HG03095 (cell line): ENCODE data around the gene AMDHD1.
"Not testable (repeated sequence)": the region's sequence is repeated elsewhere in the genome, so short reads cannot be mapped to it uniquely, and the experiment has no call there.

Experiments
- ATAC-seq: cut with Tn5 transposase; IDR thresholded peaks from one replicate; pipeline ENCODE4 v1.9.1; 2021; ENCODE audit warnings: moderate library complexity; ENCODE audit not compliant: unreplicated experiment

Gene AMDHD1

GRCh38 chr12:95962222-95962621 lies 19.1 kb downstream of the AMDHD1 start:
- ATAC-seq = no peak

DNA sequence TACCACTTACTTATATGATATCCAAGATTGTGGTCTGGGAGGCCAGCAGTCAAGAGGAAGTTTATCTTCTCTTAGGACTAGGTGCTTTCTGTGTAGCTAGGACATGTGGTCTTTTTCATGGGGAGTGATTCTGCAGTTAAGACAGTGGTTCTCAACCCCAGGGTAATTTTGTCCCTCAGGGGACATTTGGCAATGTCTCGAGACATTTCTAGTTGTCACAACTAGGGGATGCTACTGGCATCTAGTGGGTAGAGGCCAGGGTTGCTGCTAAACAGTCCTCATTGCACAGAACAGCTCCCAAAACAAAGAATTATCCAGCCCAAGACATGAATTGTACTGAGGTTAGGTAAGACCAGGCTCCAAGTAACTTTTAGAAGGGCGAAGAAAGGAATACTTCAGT lies 20.0 kb downstream of the AMDHD1 start:
- no peak for ATAC-seq

DNA sequence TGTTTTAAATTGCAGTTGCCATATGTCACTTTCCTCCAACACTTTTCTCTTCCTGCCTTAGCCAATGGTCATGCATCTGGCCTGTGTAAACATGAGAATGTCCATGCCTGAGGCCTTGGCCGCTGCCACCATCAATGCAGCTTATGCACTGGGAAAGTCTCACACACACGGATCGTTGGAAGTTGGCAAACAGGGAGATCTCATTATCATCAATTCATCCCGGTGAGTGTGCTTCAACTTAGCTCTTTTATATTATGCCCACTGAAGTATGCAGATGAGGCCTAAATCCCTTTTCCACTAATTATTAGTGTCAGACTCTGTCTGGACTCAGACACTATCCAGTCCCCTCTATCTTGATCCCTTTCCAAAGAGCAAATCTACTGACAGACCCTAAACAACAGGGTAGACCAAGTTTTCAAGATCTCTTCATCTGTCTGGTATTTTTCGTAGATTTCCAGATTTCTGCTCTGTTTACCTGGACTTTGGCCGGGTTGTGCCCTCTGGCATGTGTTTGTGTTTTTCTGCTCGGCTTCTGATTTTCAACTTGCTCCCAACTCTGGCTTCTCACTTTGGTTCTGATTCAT lies 23.2 kb downstream of the AMDHD1 start:
- no peak for ATAC-seq

GRCh38 chr12:95967301-95967700 lies 24.2 kb downstream of the AMDHD1 start:
- no peak for ATAC-seq

DNA sequence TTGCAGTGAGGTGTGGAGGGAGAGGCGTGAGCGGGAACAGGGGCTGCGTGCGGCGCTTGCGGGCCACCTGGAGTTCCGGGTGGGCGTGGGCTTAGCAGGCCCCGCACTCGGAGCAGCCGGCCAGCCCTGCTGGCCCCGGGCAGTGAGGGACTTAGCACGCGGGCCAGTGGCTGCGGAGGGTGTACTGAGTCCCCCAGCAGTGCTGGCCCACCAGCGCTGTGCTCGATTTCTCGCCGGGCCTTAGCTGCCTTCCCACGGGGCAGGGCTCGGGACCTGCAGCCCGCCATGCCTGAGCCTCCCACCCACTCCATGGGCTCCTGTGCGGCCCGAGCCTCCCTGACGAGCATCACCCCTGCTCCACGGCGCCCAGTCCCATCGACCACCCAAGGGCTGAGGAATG lies 26.0 kb downstream of the AMDHD1 start:
- not testable (repeated sequence) for ATAC-seq

GRCh38 chr12:95970905-95971304 lies 27.8 kb downstream of the AMDHD1 start:
- ATAC-seq = no peak

DNA sequence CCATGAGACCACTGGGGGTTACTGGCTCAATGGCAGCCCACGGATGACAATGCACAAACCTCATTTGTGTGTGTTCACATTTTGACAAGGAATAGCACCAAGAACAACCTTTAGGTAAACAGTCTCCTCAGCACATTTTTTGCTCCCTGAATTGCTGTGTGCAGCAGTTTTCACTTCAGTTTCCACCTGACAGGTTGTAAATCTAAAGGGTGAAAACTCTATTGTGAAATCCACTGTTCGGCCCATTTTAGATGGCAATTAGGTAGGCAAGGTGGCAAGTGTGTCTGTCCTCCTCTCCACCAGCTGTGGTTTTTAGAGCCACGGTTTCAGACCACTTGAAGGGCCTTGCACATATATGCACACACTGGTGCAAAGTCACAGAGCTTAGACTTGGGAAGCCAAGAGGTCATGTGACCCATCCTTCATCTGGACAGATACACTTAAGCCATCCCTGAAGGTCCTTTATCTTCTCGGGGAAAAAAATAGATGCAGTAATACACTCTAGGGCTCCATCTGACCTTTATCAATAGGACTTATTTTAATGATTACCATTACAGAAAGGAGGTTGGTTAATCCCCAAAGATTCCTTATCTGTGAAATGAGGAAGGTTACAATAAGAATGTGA lies 29.8 kb downstream of the AMDHD1 start:
- ATAC-seq = no peak

DNA sequence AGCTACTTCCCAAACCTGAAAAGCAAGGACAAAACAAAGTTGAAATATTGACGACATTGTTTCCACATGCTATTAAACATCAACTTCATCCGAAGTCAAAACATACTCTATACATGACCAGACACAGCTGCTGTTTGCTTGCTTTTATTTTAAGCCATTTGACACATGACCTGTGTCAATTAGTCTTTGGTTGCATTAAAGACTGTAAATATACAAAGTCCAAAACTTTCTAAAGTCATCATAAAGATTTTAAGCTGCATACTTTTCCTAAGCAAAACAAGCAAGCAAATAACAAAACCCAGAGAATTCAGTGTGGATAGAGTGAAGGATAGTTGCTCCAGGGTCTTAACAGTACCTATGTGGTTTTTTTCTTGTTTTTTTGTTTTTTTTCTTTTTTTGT lies 31.2 kb downstream of the AMDHD1 start:
- ATAC-seq = no peak

DNA sequence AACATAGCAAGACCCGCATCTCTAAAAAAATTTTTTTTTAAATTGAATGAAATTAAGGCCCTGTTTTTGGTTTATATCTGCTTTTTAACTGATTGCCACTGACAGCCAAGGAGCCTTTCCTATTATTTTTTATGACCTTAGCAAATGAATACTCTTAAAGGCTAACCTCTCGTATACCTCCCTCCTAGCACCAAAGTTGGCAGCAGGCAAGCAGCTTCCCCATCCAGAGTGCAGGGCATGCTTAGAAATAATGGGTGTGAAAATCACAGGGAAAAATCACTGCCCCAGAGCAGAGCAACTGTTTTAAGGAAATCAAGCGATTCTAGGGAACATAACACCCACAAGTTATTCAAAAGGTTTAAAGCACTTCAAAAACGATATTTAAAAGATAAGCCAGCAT lies 32.4 kb downstream of the AMDHD1 start:
- ATAC-seq = no peak

GRCh38 chr12:95976416-95976832 lies 33.3 kb downstream of the AMDHD1 start:
- no peak for ATAC-seq

DNA sequence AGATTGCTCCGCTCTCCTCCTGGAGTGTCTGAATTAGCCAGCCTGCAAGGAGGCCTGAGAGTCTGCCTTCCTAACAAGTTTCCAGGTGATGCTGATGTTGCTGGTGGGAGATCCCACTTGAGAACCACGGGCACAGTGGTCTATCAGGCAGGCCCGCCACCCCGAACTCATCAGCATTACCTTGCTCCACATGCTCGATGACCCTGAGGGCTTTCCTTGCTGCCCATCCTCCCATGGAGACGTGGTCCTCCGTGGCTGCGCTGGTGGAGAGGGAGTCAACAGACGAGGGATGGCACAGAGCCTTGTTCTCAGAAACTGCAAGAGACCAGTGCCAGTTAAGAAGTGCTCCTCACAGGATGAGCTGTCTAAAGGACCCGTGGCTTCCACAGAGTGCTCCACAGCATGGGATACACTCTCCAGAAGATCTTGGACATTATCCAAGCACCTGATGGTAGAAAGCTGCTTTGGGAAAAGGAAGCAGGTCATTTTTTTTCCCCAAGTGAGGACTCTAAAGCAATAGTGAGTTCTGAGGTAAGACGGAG lies 34.7 kb downstream of the AMDHD1 start:
- no peak for ATAC-seq

- ATAC-seq = no peak
These were observed 35.2 kb downstream of the AMDHD1 start for GRCh38 chr12:95978351-95978750.

GRCh38 chr12:95978774-95979173 lies 35.6 kb downstream of the AMDHD1 start:
- ATAC-seq = no peak

- ATAC-seq = no peak
These were observed 37.3 kb downstream of the AMDHD1 start for GRCh38 chr12:95980437-95980836.

GRCh38 chr12:95982602-95983001 lies 39.5 kb downstream of the AMDHD1 start:
- ATAC-seq = no peak

DNA sequence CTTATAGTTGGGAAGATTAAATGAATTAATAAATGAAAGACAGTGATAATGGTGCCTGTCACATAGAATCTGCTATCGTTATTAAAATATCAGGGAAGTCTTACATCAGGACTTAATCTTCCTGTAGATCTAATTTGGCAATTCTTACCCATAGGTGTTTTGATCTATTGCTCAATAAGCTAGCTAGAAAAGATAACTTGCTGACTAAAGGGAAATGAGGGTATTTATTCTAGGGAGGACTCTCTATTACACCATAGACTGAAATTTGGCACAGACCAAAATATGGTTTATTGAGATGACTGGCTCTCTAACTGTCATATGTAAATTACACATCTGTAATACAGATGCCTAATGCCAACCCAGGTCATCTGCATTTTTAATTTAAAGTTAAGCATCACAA lies 41.6 kb downstream of the AMDHD1 start:
- no peak for ATAC-seq

- no peak for ATAC-seq
These were observed 43.8 kb downstream of the AMDHD1 start for GRCh38 chr12:95986635-95987570.

GRCh38 chr12:95988506-95989275 lies 45.6 kb downstream of the AMDHD1 start:
- no peak for ATAC-seq

DNA sequence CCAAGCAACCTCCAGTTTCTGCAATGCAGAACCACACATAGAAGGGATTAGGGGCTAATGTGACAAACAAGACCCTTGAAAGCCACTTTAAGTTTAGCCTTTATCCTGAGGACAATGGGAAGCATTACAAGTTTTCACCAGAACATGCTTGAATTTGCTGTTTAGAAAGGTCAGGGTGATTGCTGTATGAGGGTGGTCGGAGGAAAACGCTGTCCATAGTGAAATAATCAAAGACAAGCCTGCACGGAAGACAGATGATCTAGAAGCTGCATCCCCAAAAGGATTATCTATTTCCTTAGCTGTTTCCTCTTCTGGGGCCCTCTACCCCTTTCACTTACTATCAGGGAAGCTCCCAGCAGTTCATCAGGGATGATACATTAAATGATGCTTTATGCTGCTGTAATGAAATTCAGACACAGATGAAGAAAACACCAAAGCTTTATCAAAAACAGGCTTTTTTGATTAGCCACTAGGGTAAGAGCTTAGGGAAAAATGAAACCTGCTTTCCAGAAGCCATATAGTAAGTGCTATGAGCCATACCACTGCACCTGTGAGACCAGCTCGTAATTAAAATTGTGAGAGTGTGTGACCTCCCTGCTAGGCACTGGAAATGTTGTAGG lies 46.5 kb downstream of the AMDHD1 start:
- no peak for ATAC-seq

GRCh38 chr12:95990136-95990535 lies 47.0 kb downstream of the AMDHD1 start:
- ATAC-seq = no peak
